Activated naive CD4-positive, alpha-beta T cell treated with anti-CD3 and anti-CD28 coated beads, Interleukin-2, amount 10 ng/mL, durations not matched to agents 7 days and 5 days (primary cell): ENCODE measurements around the gene CLIC5.

Experiments used
- CTCF ChIA-PET: fragments of 350-600 bp; sonication (Branson Sonifier 250); formaldehyde crosslinking; loops from one replicate; lab custom pipeline; 2021; ENCODE audit warnings: antibody characterized with exemption; lab: Charles Lee
- DNase-seq: peaks from one replicate; pipeline ENCODE4 v3.0.0-alpha.2; 2020
- H3K27ac Mint-ChIP-seq: one replicate; pipeline ENCODE4 v1.8.0; 2021; ENCODE audit warnings: mild to moderate bottlenecking, moderate library complexity, mixed read lengths
- H3K27me3 Mint-ChIP-seq: one replicate; pipeline ENCODE4 v1.8.0; 2021; ENCODE audit warnings: mild to moderate bottlenecking, mixed read lengths
- H3K36me3 Mint-ChIP-seq: one replicate; pipeline ENCODE4 v1.8.0; 2021; ENCODE audit warnings: mixed read lengths
- H3K4me1 Mint-ChIP-seq: one replicate; pipeline ENCODE4 v1.8.0; 2021; ENCODE audit warnings: mixed read lengths
- H3K4me3 Mint-ChIP-seq: one replicate; pipeline ENCODE4 v1.8.0; 2021; ENCODE audit warnings: mild to moderate bottlenecking, moderate library complexity, mixed read lengths
- H3K9me3 Mint-ChIP-seq: one replicate; pipeline ENCODE4 v1.8.0; 2021; ENCODE audit warnings: mixed read lengths

CLIC5 gene

GRCh38 chr6:46015119-46015968 lies at the start of gene CLIC5:
Gene CLIC5 (minus strand): TSS chr6:46015860. CDS start chr6:46015542, 318 bp downstream.
- CTCF ChIA-PET: interaction anchor here (0.5 kb wide), 1 partner anchor 1629 kb away, joined by 3 read pairs; no protein-coding TSS in a partner anchor

GRCh38 chr6:46062991-46063390 lies 47.3 kb upstream of the CLIC5 start:
- CTCF ChIA-PET: no interaction called here
- H3K27ac Mint-ChIP-seq: no peak overlapping the region
- H3K36me3 Mint-ChIP-seq: no peaks in the 10 kb centered on the region
- no peaks in the 10 kb centered on the region for H3K4me1 Mint-ChIP-seq
- H3K4me3 Mint-ChIP-seq: no peak overlapping the region
- no peak for DNase-seq
- no peaks in the 10 kb centered on the region for H3K9me3 Mint-ChIP-seq
- H3K27me3 Mint-ChIP-seq: no peaks in the 10 kb centered on the region

More at GRCh38 chr6:46015119-46015968, at the start of gene CLIC5:
- H3K27ac Mint-ChIP-seq: peak within 1 kb of the TSS; percentile 49
- peak within 1 kb of the TSS; percentile 83 for H3K4me3 Mint-ChIP-seq
- peaks cover 34% of the 10 kb centered on the region for H3K27me3 Mint-ChIP-seq
- peak; percentile 50 for DNase-seq
- H3K9me3 Mint-ChIP-seq: peaks cover 5% of the 10 kb centered on the region
- H3K4me1 Mint-ChIP-seq: peaks cover 59% of the 10 kb centered on the region
- peaks cover 6% of the 10 kb centered on the region for H3K36me3 Mint-ChIP-seq

GRCh38 chr6:46062312-46062711 lies 46.7 kb upstream of the CLIC5 start:
- CTCF ChIA-PET: no interaction called here
- no peaks in the 10 kb centered on the region for H3K4me1 Mint-ChIP-seq
- H3K36me3 Mint-ChIP-seq: no peaks in the 10 kb centered on the region
- H3K27ac Mint-ChIP-seq: no peak overlapping the region
- H3K9me3 Mint-ChIP-seq: no peaks in the 10 kb centered on the region
- H3K4me3 Mint-ChIP-seq: no peak overlapping the region
- no peak for DNase-seq
- peaks cover 4% of the 10 kb centered on the region for H3K27me3 Mint-ChIP-seq

- peaks cover 4% of the 10 kb centered on the region for H3K27me3 Mint-ChIP-seq
- CTCF ChIA-PET: no interaction called here
- no peak for DNase-seq
- H3K27ac Mint-ChIP-seq: no peak overlapping the region
- H3K9me3 Mint-ChIP-seq: no peaks in the 10 kb centered on the region
- no peak overlapping the region for H3K4me3 Mint-ChIP-seq
- no peaks in the 10 kb centered on the region for H3K36me3 Mint-ChIP-seq
- no peaks in the 10 kb centered on the region for H3K4me1 Mint-ChIP-seq
Measured at GRCh38 chr6:46061497-46061896, 45.8 kb upstream of the CLIC5 start.

- Mint-ChIP-seq H3K27ac (no peak overlapping the region), H3K36me3 (no peaks in the 10 kb centered on the region), H3K4me1 (no peaks in the 10 kb centered on the region), H3K4me3 (no peak overlapping the region), H3K27me3 (peaks cover 4% of the 10 kb centered on the region), H3K9me3 (no peaks in the 10 kb centered on the region)
- CTCF ChIA-PET: no interaction called here
- DNase-seq: no peak
Measured at GRCh38 chr6:46059608-46060007, 43.9 kb upstream of the CLIC5 start.

- H3K27ac Mint-ChIP-seq: no peak overlapping the region
- no peak overlapping the region for H3K4me3 Mint-ChIP-seq
- peaks cover 4% of the 10 kb centered on the region for H3K27me3 Mint-ChIP-seq
- no peaks in the 10 kb centered on the region for H3K9me3 Mint-ChIP-seq
- no peak for DNase-seq
- CTCF ChIA-PET: no interaction called here
- no peaks in the 10 kb centered on the region for H3K36me3 Mint-ChIP-seq
- H3K4me1 Mint-ChIP-seq: no peaks in the 10 kb centered on the region
Measured at GRCh38 chr6:46058951-46059350, 43.3 kb upstream of the CLIC5 start.

GRCh38 chr6:46057792-46058191 lies 42.1 kb upstream of the CLIC5 start:
- CTCF ChIA-PET: no interaction called here
- DNase-seq: no peak
- Mint-ChIP-seq H3K9me3 (no peaks in the 10 kb centered on the region), H3K4me1 (peaks cover 9% of the 10 kb centered on the region), H3K4me3 (no peak overlapping the region), H3K36me3 (no peaks in the 10 kb centered on the region), H3K27ac (no peak overlapping the region), H3K27me3 (peaks cover 4% of the 10 kb centered on the region)

- CTCF ChIA-PET: no interaction called here
- Mint-ChIP-seq H3K36me3 (no peaks in the 10 kb centered on the region), H3K4me1 (peaks cover 11% of the 10 kb centered on the region), H3K27ac (no peak overlapping the region), H3K27me3 (peaks cover 4% of the 10 kb centered on the region), H3K9me3 (no peaks in the 10 kb centered on the region), H3K4me3 (no peak overlapping the region)
- no peak for DNase-seq
Measured at GRCh38 chr6:46056906-46057529, 41.4 kb upstream of the CLIC5 start.

GRCh38 chr6:46054516-46054915 lies 38.9 kb upstream of the CLIC5 start:
- H3K4me3 Mint-ChIP-seq: no peak overlapping the region
- DNase-seq: no peak
- peaks cover 4% of the 10 kb centered on the region for H3K27me3 Mint-ChIP-seq
- CTCF ChIA-PET: no interaction called here
- H3K36me3 Mint-ChIP-seq: no peaks in the 10 kb centered on the region
- H3K27ac Mint-ChIP-seq: no peak overlapping the region
- H3K4me1 Mint-ChIP-seq: peaks cover 11% of the 10 kb centered on the region
- no peaks in the 10 kb centered on the region for H3K9me3 Mint-ChIP-seq

GRCh38 chr6:46053039-46053933 lies 37.6 kb upstream of the CLIC5 start:
- CTCF ChIA-PET: no interaction called here
- no peaks in the 10 kb centered on the region for H3K9me3 Mint-ChIP-seq
- no peak for DNase-seq
- peaks cover 11% of the 10 kb centered on the region for H3K4me1 Mint-ChIP-seq
- no peak overlapping the region for H3K27ac Mint-ChIP-seq
- H3K27me3 Mint-ChIP-seq: peaks cover 7% of the 10 kb centered on the region
- no peak overlapping the region for H3K4me3 Mint-ChIP-seq
- H3K36me3 Mint-ChIP-seq: no peaks in the 10 kb centered on the region

- CTCF ChIA-PET: interaction anchor here (0.6 kb wide), 1 partner anchor 286 kb away, joined by 3 read pairs; no protein-coding TSS in a partner anchor
- Mint-ChIP-seq H3K27ac (no peak overlapping the region), H3K4me3 (no peak overlapping the region), H3K9me3 (no peaks in the 10 kb centered on the region), H3K27me3 (peaks cover 5% of the 10 kb centered on the region), H3K4me1 (peaks cover 11% of the 10 kb centered on the region), H3K36me3 (no peaks in the 10 kb centered on the region)
- DNase-seq: no peak
Measured at GRCh38 chr6:46052479-46052878, 36.8 kb upstream of the CLIC5 start.

GRCh38 chr6:46051962-46052361 lies 36.3 kb upstream of the CLIC5 start:
- Mint-ChIP-seq H3K27me3 (peaks cover 5% of the 10 kb centered on the region), H3K4me1 (peaks cover 11% of the 10 kb centered on the region), H3K27ac (no peak overlapping the region), H3K36me3 (no peaks in the 10 kb centered on the region), H3K9me3 (no peaks in the 10 kb centered on the region), H3K4me3 (no peak overlapping the region)
- CTCF ChIA-PET: interaction anchor here (0.6 kb wide), 1 partner anchor 287 kb away, joined by 3 read pairs; no protein-coding TSS in a partner anchor
- no peak for DNase-seq

- Mint-ChIP-seq H3K4me1 (peaks cover 11% of the 10 kb centered on the region), H3K36me3 (no peaks in the 10 kb centered on the region), H3K27me3 (peaks cover 8% of the 10 kb centered on the region), H3K27ac (no peak overlapping the region), H3K9me3 (no peaks in the 10 kb centered on the region), H3K4me3 (no peak overlapping the region)
- DNase-seq: no peak
- CTCF ChIA-PET: no interaction called here
Measured at GRCh38 chr6:46050845-46051405, 35.3 kb upstream of the CLIC5 start.
